Measurements from ENCODE around the gene ARPC1A.

ARPC1A gene

GRCh38 chr7:99398891-99399445 lies 73.3 kb downstream of the ARPC1A start:
- no peak overlapping the region for H3K4me3 ChIP-seq (ENCODE audit: low read depth, low read length)
- TF ChIP-seq CTCF (IDR thresholded peaks at IDR 0.05; ENCODE audit: borderline replicate concordance, insufficient read depth, low read depth, low read length) = no peak

DNA sequence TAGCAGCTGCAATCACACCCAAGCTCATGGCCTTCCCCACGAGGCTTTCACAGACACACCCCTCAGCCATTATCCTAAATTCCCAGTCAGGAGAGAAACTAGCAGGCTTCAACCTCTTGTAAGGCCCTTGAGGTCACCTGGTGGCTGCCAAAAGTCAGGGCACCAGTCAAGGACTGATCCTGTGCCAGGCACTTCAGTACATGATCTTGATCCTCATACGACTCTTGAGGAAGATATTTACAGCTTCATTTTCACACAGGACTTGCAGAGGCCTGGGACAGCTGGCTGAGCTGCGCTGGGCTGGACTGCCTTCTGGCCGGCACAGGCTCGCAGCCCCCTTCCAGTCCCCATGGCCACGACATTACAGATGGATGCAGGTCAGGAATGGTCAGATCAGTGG lies 73.9 kb downstream of the ARPC1A start:
- no peak overlapping the region for H3K4me3 ChIP-seq (ENCODE audit: low read depth, low read length)
- no peak for TF ChIP-seq CTCF (IDR thresholded peaks at IDR 0.05; ENCODE audit: borderline replicate concordance, insufficient read depth, low read depth, low read length)

GRCh38 chr7:99402854-99403253 lies 77.2 kb downstream of the ARPC1A start:
- no peak for TF ChIP-seq CTCF (IDR thresholded peaks at IDR 0.05; ENCODE audit: borderline replicate concordance, insufficient read depth, low read depth, low read length)
- H3K4me3 ChIP-seq (ENCODE audit: low read depth, low read length) = no peak overlapping the region

DNA sequence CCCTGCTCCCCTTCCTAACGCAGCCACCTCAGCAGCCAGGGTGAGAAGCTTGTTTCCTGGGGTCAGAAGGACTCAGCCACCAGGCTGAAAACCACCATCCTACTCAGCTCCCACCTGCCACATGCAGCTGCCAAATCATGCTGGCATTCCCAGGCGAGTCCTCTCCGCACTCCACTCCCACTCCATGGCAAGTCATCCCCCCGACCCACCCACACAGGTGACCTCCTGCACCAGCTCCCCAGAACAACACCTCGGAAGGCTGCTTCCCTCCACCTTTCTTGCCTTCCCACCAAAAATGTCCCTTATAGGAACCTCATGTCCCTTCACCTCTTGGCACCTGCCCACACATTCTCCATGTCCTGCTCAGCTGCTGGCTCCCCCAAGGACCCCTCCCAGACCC lies 78.1 kb downstream of the ARPC1A start:
- no peak overlapping the region for H3K4me3 ChIP-seq (ENCODE audit: low read depth, low read length)

GRCh38 chr7:99404235-99404976 lies 78.7 kb downstream of the ARPC1A start:
- no peak for TF ChIP-seq CTCF (IDR thresholded peaks at IDR 0.05; ENCODE audit: borderline replicate concordance, insufficient read depth, low read depth, low read length)
- H3K4me3 ChIP-seq (ENCODE audit: low read depth, low read length) = no peak overlapping the region

More for the DNA sequence above, 78.1 kb downstream of the ARPC1A start:
- TF ChIP-seq CTCF (IDR thresholded peaks at IDR 0.05; ENCODE audit: borderline replicate concordance, insufficient read depth, low read depth, low read length) = no peak

DNA sequence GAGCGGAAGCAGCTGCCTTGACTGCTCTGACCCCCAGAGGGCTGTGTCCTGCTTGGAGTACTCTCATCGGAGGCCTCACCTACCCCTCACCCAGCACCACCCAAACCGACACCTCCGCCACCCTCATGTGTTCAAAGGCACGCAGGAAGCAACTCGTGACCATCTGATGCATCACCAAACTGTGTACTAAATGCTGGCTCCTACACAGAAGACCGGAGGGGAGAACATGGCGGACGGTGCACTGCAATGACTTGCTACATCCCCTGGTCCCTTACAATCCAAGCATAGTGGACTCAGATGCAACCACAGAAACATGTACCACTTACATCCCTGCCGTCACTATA lies 79.3 kb downstream of the ARPC1A start:
- TF ChIP-seq CTCF (IDR thresholded peaks at IDR 0.05; ENCODE audit: borderline replicate concordance, insufficient read depth, low read depth, low read length) = no peak
- H3K4me3 ChIP-seq (ENCODE audit: low read depth, low read length) = no peak overlapping the region

DNA sequence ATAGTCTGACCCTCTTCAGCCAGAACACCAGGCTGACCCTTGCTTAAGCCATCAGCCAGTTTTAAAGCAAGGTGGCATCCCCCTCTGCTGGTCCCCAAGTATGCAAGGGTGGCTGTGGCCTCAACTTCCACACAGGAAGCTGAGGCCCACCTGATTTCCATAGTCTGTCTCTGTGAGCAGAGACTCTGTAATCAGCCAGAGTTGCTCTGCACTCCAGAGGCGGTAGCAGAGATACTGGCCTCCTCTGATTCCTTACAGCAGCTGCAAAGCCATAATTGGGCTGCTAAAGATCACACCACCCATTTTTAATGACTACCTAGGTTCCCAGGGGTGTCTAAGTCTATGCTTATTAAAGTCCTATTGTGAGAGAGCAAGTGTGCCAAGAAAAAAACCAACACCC lies 80.9 kb downstream of the ARPC1A start:
- TF ChIP-seq CTCF (IDR thresholded peaks at IDR 0.05; ENCODE audit: borderline replicate concordance, insufficient read depth, low read depth, low read length) = no peak
- no peak overlapping the region for H3K4me3 ChIP-seq (ENCODE audit: low read depth, low read length)

Data from GM12875 (cell line).